Spleen (tissue), 7 donors: ENCODE data around the gene SEMA5A.

Experiments
- POLR2AphosphoS5 ChIP-seq, 3 donors: sonication (generic); formaldehyde crosslinking; IDR thresholded peaks; one replicate each; pipeline ENCODE4 v1.5.1; 2017; ENCODE audit warnings: antibody characterized with exemption in 3 of 3
- TF ChIP-seq, protein P1 (sequence below), 11 experiments: fragments of 200-600 bp in 7 of 11; fragments of 450-650 bp in 4 of 11; sonication (generic) in 4 of 11; IDR thresholded peaks in 8 of 11; conservative IDR thresholded peaks in 3 of 11; 1 replicate in 7 of 11; 2 replicates in 4 of 11; pipeline versions ENCODE4 v1.4.0 to v1.8.0; 2016 to 2021; ENCODE audit warnings: antibody characterized with exemption in 11 of 11, inconsistent platforms in 4 of 11, mild to moderate bottlenecking in 1 of 11
- donor health status: DM: no; HTN: no; CAD: no; lungs with moderate emphysema.
- donor health status: DM: no; HTN: no; CAD: no.
- donor health status: DM: no; HTN: no; CAD: no.

DNA sequence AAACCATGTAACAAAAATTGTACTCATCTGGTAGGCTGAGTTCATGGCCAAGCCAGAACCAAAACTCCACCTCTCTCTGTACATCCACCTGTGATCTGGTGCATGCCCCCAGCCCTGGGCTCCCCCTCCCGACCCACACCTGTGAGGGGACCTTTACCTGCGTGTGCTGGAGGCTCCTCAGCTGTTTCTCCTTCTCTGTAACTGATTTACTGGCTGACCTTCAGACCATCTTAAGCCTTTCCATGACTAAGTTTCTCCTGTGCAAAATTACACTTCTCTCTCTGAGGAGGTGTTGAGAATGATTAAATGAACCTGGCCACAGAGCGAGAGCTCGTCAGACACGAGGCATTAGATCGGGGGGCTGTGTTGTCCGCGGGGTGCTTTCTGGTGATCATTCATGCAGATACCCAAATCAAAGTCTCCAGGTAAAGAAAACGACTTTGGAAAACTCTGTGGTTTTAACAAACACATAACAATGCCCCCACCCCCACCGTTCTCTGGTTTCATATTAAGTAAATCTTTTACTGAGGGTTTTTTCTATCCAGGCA is 136.4 kb downstream of the SEMA5A start:
- TF ChIP-seq, protein P1, sequence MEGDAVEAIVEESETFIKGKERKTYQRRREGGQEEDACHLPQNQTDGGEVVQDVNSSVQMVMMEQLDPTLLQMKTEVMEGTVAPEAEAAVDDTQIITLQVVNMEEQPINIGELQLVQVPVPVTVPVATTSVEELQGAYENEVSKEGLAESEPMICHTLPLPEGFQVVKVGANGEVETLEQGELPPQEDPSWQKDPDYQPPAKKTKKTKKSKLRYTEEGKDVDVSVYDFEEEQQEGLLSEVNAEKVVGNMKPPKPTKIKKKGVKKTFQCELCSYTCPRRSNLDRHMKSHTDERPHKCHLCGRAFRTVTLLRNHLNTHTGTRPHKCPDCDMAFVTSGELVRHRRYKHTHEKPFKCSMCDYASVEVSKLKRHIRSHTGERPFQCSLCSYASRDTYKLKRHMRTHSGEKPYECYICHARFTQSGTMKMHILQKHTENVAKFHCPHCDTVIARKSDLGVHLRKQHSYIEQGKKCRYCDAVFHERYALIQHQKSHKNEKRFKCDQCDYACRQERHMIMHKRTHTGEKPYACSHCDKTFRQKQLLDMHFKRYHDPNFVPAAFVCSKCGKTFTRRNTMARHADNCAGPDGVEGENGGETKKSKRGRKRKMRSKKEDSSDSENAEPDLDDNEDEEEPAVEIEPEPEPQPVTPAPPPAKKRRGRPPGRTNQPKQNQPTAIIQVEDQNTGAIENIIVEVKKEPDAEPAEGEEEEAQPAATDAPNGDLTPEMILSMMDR (IDR thresholded peaks at IDR 0.05 in 8 of 11, conservative IDR thresholded peaks at IDR 0.05 in 3 of 11), result no peak
- no peak for TF ChIP-seq POLR2AphosphoS5 (IDR thresholded peaks at IDR 0.05)
